ENCODE results near the gene CS.

DNA sequence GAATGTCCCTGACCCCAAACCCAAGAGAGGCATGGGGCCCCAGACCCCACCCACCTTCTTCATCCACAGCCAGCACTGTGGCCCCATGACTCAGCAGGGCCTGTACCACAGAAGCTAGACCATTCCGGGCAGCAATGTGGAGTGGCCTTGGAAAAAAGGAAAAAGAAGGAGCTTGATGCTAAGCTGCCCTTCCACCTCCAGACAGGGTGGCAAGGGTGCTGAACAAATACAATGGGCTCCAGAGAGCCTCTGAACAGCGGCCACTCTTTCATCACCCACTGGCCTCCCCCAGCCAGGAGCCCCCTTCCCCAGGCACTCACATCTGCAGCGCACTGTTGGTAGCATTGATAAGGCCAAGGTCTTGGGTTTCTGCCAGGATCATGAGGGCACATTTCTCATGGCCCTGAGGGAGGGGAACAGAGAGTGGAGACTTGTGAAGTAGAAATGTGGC is 56.4 kb downstream of the CS start:
- TF ChIP-seq, protein P1, sequence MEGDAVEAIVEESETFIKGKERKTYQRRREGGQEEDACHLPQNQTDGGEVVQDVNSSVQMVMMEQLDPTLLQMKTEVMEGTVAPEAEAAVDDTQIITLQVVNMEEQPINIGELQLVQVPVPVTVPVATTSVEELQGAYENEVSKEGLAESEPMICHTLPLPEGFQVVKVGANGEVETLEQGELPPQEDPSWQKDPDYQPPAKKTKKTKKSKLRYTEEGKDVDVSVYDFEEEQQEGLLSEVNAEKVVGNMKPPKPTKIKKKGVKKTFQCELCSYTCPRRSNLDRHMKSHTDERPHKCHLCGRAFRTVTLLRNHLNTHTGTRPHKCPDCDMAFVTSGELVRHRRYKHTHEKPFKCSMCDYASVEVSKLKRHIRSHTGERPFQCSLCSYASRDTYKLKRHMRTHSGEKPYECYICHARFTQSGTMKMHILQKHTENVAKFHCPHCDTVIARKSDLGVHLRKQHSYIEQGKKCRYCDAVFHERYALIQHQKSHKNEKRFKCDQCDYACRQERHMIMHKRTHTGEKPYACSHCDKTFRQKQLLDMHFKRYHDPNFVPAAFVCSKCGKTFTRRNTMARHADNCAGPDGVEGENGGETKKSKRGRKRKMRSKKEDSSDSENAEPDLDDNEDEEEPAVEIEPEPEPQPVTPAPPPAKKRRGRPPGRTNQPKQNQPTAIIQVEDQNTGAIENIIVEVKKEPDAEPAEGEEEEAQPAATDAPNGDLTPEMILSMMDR (conservative IDR thresholded peaks at IDR 0.05 in 1 of 2, IDR thresholded peaks at IDR 0.05 in 1 of 2; ENCODE audit: extremely low read depth in 1 of 2, insufficient read depth in 1 of 2, low read depth in 1 of 2, low read length in 2 of 2): no peak
- no peak for TF ChIP-seq EZH2 (IDR thresholded peaks at IDR 0.05; ENCODE audit: borderline replicate concordance, low read length)
